MCF 10A (cell line): Measurements from ENCODE around the gene NEK1. TPM values are rescaled to one million over a fixed set of nuclear protein-coding genes. Genes with fewer than 3 reads are reported as not detected.

Experiments used
- BruUV-seq: library from RNA; stranded (reverse); fragments of 400-500 nt; replicated peaks from 2 replicates; lab custom pipeline; 2021; lab: Mats Ljungman, UMichigan
- CTCF ChIA-PET: fragments of 300-600 bp; sonication (Branson Sonifier 250); formaldehyde crosslinking; extraction: SDS; loops from one replicate; lab custom pipeline; 2021; ENCODE audit warnings: antibody characterized with exemption, inconsistent platforms; lab: Yijun Ruan, JAX
- POLR2A ChIA-PET: fragments of 300-600, 350-650 bp; sonication (Branson Sonifier 250); formaldehyde crosslinking; extraction: SDS; loops from one replicate; lab custom pipeline; 2020; ENCODE audit warnings: antibody characterized with exemption, inconsistent platforms; lab: Yijun Ruan, JAX
- DNase-seq: peaks from one replicate; pipeline ENCODE4 v3.0.0-alpha.2; 2018; ENCODE audit not compliant: unreplicated experiment
- H3K27ac Mint-ChIP-seq: one replicate; pipeline ENCODE4 v1.8.0; 2022; ENCODE audit warnings: mild to moderate bottlenecking, low read depth, mixed read lengths; ENCODE audit not compliant: unreplicated experiment
- H3K27me3 Mint-ChIP-seq: one replicate; pipeline ENCODE4 v1.8.0; 2022; ENCODE audit warnings: mixed read lengths; ENCODE audit not compliant: insufficient read depth, unreplicated experiment
- H3K36me3 Mint-ChIP-seq: one replicate; pipeline ENCODE4 v1.8.0; 2022; ENCODE audit warnings: mild to moderate bottlenecking, moderate library complexity, mixed read lengths; ENCODE audit not compliant: insufficient read depth, unreplicated experiment
- H3K4me1 Mint-ChIP-seq: one replicate; pipeline ENCODE4 v1.8.0; 2022; ENCODE audit warnings: mixed read lengths; ENCODE audit not compliant: insufficient read depth, unreplicated experiment
- H3K4me3 Mint-ChIP-seq: one replicate; pipeline ENCODE4 v1.8.0; 2022; ENCODE audit warnings: mild to moderate bottlenecking, moderate library complexity, mixed read lengths; ENCODE audit not compliant: unreplicated experiment
- H3K9me3 Mint-ChIP-seq: one replicate; pipeline ENCODE4 v1.8.0; 2022; ENCODE audit warnings: mixed read lengths; ENCODE audit not compliant: unreplicated experiment
- CTCF ChIP-seq: fragments of 200-600 bp; IDR thresholded peaks from one replicate; pipeline ENCODE4 v1.8.0; 2022; ENCODE audit warnings: antibody characterized with exemption, mild to moderate bottlenecking; ENCODE audit not compliant: unreplicated experiment
- intact Hi-C: fragments of 100-400 bp; cut with micrococcal nuclease; formaldehyde crosslinking; loops from 2 replicates; pipeline ENCODE4 v1.14.1; 2022
- total RNA-seq: library from RNA; stranded (reverse); gene quantifications from 2 replicates; pipeline ENCODE4 v1.2.3, GENCODE V29; 2022

The NEK1 gene
- total RNA-seq, 1 experiment from 2014 or later = 15.5 TPM

- intact Hi-C loops = loop anchor here (1.0 to 2.0 kb wide), 3 partner anchors 40 to 131 kb away; partner anchors contain the start of genes CLCN3 and NEK1
- Mint-ChIP-seq H3K27me3 (no peaks in the 10 kb centered on the region), H3K27ac (peak overlapping the region; percentile 95), H3K9me3 (no peaks in the 10 kb centered on the region), H3K36me3 (peaks cover 6% of the 10 kb centered on the region), H3K4me1 (peaks cover 18% of the 10 kb centered on the region), H3K4me3 (peak overlapping the region; percentile 87)
- no TSS peak for BruUV-seq
- TF ChIP-seq CTCF = no peak
- ChIA-PET POLR2A (interaction anchor here (0.6 to 10.3 kb wide), 24 partner anchors 7 to 816 kb away, joined by 3 to 303 read pairs (median 5); partner anchors contain the start of genes CBR4, CLCN3, HPF1 and MFAP3L), CTCF (interaction anchor here (0.6 to 1.8 kb wide), 11 partner anchors 15 to 983 kb away, joined by 3 to 14 read pairs (median 3); partner anchors contain the start of genes CLCN3 and NEK1)
- DNase-seq = peak; percentile 97
Observed at GRCh38 chr4:169659716-169660670, 47.6 kb upstream of the NEK1 start.

- Mint-ChIP-seq H3K4me1 (peaks cover 17% of the 10 kb centered on the region), H3K36me3 (peaks cover 6% of the 10 kb centered on the region), H3K9me3 (no peaks in the 10 kb centered on the region), H3K27me3 (no peaks in the 10 kb centered on the region), H3K4me3 (peak overlapping the region; percentile 87), H3K27ac (peak overlapping the region; percentile 95)
- TF ChIP-seq CTCF = no peak
- DNase-seq = peak; percentile 18
- intact Hi-C loops = loop anchor here (2.0 kb wide), 1 partner anchor 46 kb away; the partner anchor contains the start of gene NEK1
- ChIA-PET CTCF (interaction anchor here (0.7 to 1.8 kb wide), 6 partner anchors 14 to 46 kb away, joined by 3 to 4 read pairs (median 3); no protein-coding TSS in a partner anchor), POLR2A (interaction anchor here (0.9 to 10.3 kb wide), 20 partner anchors 10 to 815 kb away, joined by 3 to 303 read pairs (median 5); partner anchors contain the start of genes CBR4, CLCN3, MFAP3L and NEK1)
- TSS peak; percentile 97 for BruUV-seq
Observed at GRCh38 chr4:169658975-169659715, 46.8 kb upstream of the NEK1 start.

GRCh38 chr4:169658196-169658595 is 45.8 kb upstream of the NEK1 start:
- POLR2A ChIA-PET = interaction anchor here (1.1 to 10.3 kb wide), 11 partner anchors 9 to 648 kb away, joined by 3 to 303 read pairs (median 10); partner anchors contain the start of genes CBR4, CLCN3 and NEK1
- Mint-ChIP-seq H3K4me3 (peak overlapping the region; percentile 87), H3K36me3 (peaks cover 6% of the 10 kb centered on the region), H3K27me3 (no peaks in the 10 kb centered on the region), H3K27ac (peak overlapping the region; percentile 95), H3K9me3 (no peaks in the 10 kb centered on the region), H3K4me1 (peaks cover 12% of the 10 kb centered on the region)
- TF ChIP-seq CTCF = no peak
- DNase-seq = no peak
- CTCF ChIA-PET = interaction anchor here (1.2 kb wide), 1 partner anchor 44 kb away, joined by 3 read pairs; no protein-coding TSS in a partner anchor
- intact Hi-C loops = loop anchor here (2.0 kb wide), 1 partner anchor 45 kb away; the partner anchor contains the start of gene NEK1
- BruUV-seq = no TSS peak
